HUES48 (cell line): ENCODE results near the gene UNC5B.

Experiments
- H3K27ac ChIP-seq: one replicate; pipeline ENCODE4 v1.7.0; 2013; ENCODE audit warnings: low read depth, low read length, inconsistent platforms
- H3K27me3 ChIP-seq: 2 replicates; pipeline ENCODE4 v1.6.1; 2013; ENCODE audit warnings: mild to moderate bottlenecking, low read length; ENCODE audit not compliant: control insufficient read depth, insufficient read depth
- H3K36me3 ChIP-seq: 2 replicates; pipeline ENCODE4 v1.6.1; 2013; ENCODE audit warnings: low read length; ENCODE audit not compliant: control insufficient read depth, insufficient read depth
- H3K4me1 ChIP-seq: 2 replicates; pipeline ENCODE4 v1.6.1; 2013; ENCODE audit warnings: mild to moderate bottlenecking, low read length; ENCODE audit not compliant: control insufficient read depth, insufficient read depth
- H3K4me3 ChIP-seq: 2 replicates; pipeline ENCODE4 v1.5.1; 2013; ENCODE audit warnings: mild to moderate bottlenecking, low read depth, low read length
- H3K9ac ChIP-seq: 2 replicates; pipeline ENCODE4 v1.6.1; 2013; ENCODE audit warnings: mild to moderate bottlenecking, low read depth, low read length, moderate library complexity
- H3K9me3 ChIP-seq: 2 replicates; pipeline ENCODE4 v1.6.1; 2013; ENCODE audit warnings: low read length; ENCODE audit not compliant: control insufficient read depth, insufficient read depth

Gene UNC5B

GRCh38 chr10:71333129-71333887 lies 120.9 kb downstream of the UNC5B start:
- no peak overlapping the region for H3K4me3 ChIP-seq
- no peak overlapping the region for H3K9ac ChIP-seq
- peaks cover 10% of the 10 kb centered on the region; the same call in 1 of the 2 replicates for H3K4me1 ChIP-seq
- H3K9me3 ChIP-seq, result no peaks in the 10 kb centered on the region
- peaks cover 14% of the 10 kb centered on the region for H3K36me3 ChIP-seq
- H3K27ac ChIP-seq, result no peak overlapping the region
- no peaks in the 10 kb centered on the region for H3K27me3 ChIP-seq

- H3K27me3 ChIP-seq, result no peaks in the 10 kb centered on the region
These were observed 121.9 kb downstream of the UNC5B start for GRCh38 chr10:71334221-71334791.

GRCh38 chr10:71335173-71335708 lies 122.9 kb downstream of the UNC5B start:
- no peak overlapping the region for H3K4me3 ChIP-seq

More at GRCh38 chr10:71334221-71334791, 121.9 kb downstream of the UNC5B start:
- peaks cover 10% of the 10 kb centered on the region; the same call in 1 of the 2 replicates for H3K4me1 ChIP-seq
- H3K9ac ChIP-seq, result no peak overlapping the region
- H3K4me3 ChIP-seq, result no peak overlapping the region
- H3K27ac ChIP-seq, result no peak overlapping the region
- no peaks in the 10 kb centered on the region for H3K9me3 ChIP-seq
- H3K36me3 ChIP-seq, result peaks cover 8% of the 10 kb centered on the region

GRCh38 chr10:71336632-71337031 lies 124.3 kb downstream of the UNC5B start:
- Histone ChIP-seq H3K27ac (no peak overlapping the region), H3K27me3 (no peaks in the 10 kb centered on the region), H3K9me3 (no peaks in the 10 kb centered on the region), H3K36me3 (no peaks in the 10 kb centered on the region), H3K9ac (no peak overlapping the region), H3K4me3 (no peak overlapping the region), H3K4me1 (peaks cover 10% of the 10 kb centered on the region; the same call in 1 of the 2 replicates)

More at GRCh38 chr10:71335173-71335708, 122.9 kb downstream of the UNC5B start:
- H3K4me1 ChIP-seq, result peaks cover 10% of the 10 kb centered on the region; the same call in 1 of the 2 replicates
- no peak overlapping the region for H3K9ac ChIP-seq
- no peak overlapping the region for H3K27ac ChIP-seq
- peaks cover 8% of the 10 kb centered on the region for H3K36me3 ChIP-seq
- H3K27me3 ChIP-seq, result no peaks in the 10 kb centered on the region
- no peaks in the 10 kb centered on the region for H3K9me3 ChIP-seq

GRCh38 chr10:71337219-71337701 lies 124.9 kb downstream of the UNC5B start:
- Histone ChIP-seq H3K27me3 (no peaks in the 10 kb centered on the region), H3K4me1 (peaks cover 10% of the 10 kb centered on the region; the same call in 1 of the 2 replicates), H3K9ac (no peak overlapping the region), H3K9me3 (no peaks in the 10 kb centered on the region), H3K36me3 (no peaks in the 10 kb centered on the region), H3K27ac (no peak overlapping the region), H3K4me3 (no peak overlapping the region)

GRCh38 chr10:71338728-71339495 lies 126.5 kb downstream of the UNC5B start:
- Histone ChIP-seq H3K9ac (no peak overlapping the region), H3K27ac (no peak overlapping the region), H3K9me3 (no peaks in the 10 kb centered on the region), H3K4me1 (peaks cover 24% of the 10 kb centered on the region), H3K4me3 (no peak overlapping the region), H3K36me3 (no peaks in the 10 kb centered on the region), H3K27me3 (no peaks in the 10 kb centered on the region)

- Histone ChIP-seq H3K9ac (no peak overlapping the region), H3K9me3 (no peaks in the 10 kb centered on the region), H3K4me1 (peaks cover 33% of the 10 kb centered on the region), H3K4me3 (no peak overlapping the region), H3K36me3 (no peaks in the 10 kb centered on the region), H3K27ac (no peak overlapping the region), H3K27me3 (no peaks in the 10 kb centered on the region)
These were observed 127.6 kb downstream of the UNC5B start for GRCh38 chr10:71339796-71340589.

- no peak overlapping the region for H3K9ac ChIP-seq
These were observed 130.4 kb downstream of the UNC5B start for GRCh38 chr10:71342573-71343391.

GRCh38 chr10:71343392-71343773 lies 131.0 kb downstream of the UNC5B start:
- Histone ChIP-seq H3K9me3 (no peaks in the 10 kb centered on the region), H3K4me3 (no peak overlapping the region), H3K4me1 (peaks cover 33% of the 10 kb centered on the region), H3K9ac (no peak overlapping the region), H3K27ac (peak overlapping the region; percentile 92), H3K27me3 (no peaks in the 10 kb centered on the region), H3K36me3 (no peaks in the 10 kb centered on the region)

More at GRCh38 chr10:71342573-71343391, 130.4 kb downstream of the UNC5B start:
- H3K4me3 ChIP-seq, result no peak overlapping the region
- peaks cover 33% of the 10 kb centered on the region for H3K4me1 ChIP-seq
- no peaks in the 10 kb centered on the region for H3K36me3 ChIP-seq
- H3K27ac ChIP-seq, result no peak overlapping the region
- H3K27me3 ChIP-seq, result no peaks in the 10 kb centered on the region
- no peaks in the 10 kb centered on the region for H3K9me3 ChIP-seq
